ENCODE results near the gene USP35.

- TF ChIP-seq NRF1 (IDR thresholded peaks at IDR 0.05; ENCODE audit: low read depth, low read length) (no peak), CTCF (IDR thresholded peaks at IDR 0.05) (no peak), EP300 (IDR thresholded peaks at IDR 0.05; ENCODE audit: borderline replicate concordance in 1 of 2, low read depth in 1 of 2, low read length in 1 of 2) (no peak), TAF1 (IDR thresholded peaks at IDR 0.05; ENCODE audit: borderline replicate concordance, low read depth, low read length) (no peak)
These were observed 7.5 kb upstream of the USP35 start for GRCh38 chr11:78181185-78181584.

Measured in SK-N-SH (cell line).